Gastrocnemius medialis (tissue), 4 donors: ENCODE results near the gene C8B.

Experiments used
- CTCF ChIP-seq, 5 experiments: fragments of 450-650 bp in 3 of 5; fragments of 200-600 bp in 2 of 5; sonication (generic) in 2 of 5; IDR thresholded peaks in 4 of 5; conservative IDR thresholded peaks in 1 of 5; 1 replicate in 4 of 5; 2 replicates in 1 of 5; pipeline ENCODE4 v1.5.1; 2016 to 2019; ENCODE audit warnings: antibody characterized with exemption in 5 of 5, mild to moderate bottlenecking in 3 of 5, moderate library complexity in 3 of 5
- POLR2A ChIP-seq, 2 donors: fragments of 450-650 bp; IDR thresholded peaks; one replicate each; pipeline ENCODE4 v1.6.1; 2017; ENCODE audit warnings: antibody characterized with exemption in 2 of 2, mild to moderate bottlenecking in 2 of 2, moderate library complexity in 2 of 2

DNA sequence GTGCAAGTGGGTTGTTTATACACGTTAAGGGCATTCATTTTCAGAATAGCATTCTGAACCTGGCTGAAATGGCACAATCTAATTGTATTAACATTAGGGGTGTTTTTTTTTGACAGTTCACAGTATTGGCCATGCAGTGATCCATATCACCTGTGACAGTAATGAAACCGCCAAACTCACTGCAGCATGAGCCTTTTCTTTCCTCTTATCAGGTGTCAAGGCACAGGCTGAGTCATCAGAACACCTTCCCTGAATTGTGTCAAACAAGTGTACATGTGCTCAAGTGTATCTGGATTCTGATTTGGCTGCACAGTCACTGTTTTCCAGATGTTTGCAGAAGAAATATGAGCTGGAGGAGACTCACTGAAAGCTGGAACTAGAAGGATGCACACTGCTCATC lies 47.7 kb upstream of the C8B start:
- TF ChIP-seq CTCF (IDR thresholded peaks at IDR 0.05 in 4 of 5, conservative IDR thresholded peaks at IDR 0.05 in 1 of 5) (no peak), POLR2A (IDR thresholded peaks at IDR 0.05) (no peak)
